B cell (primary cell): ENCODE data around the gene CD14. TPM values are rescaled to one million over a fixed set of nuclear protein-coding genes. Genes with fewer than 3 reads are reported as not detected.

ENCODE experiments used
- ATAC-seq: fragments of 200-7000 bp; cut with Tn5 transposase; one replicate; pipeline ENCODE4 v1.10.0; 2021; ENCODE audit warnings: low read depth, mild to moderate bottlenecking, moderate number of reproducible peaks, moderate library complexity
- CTCF ChIA-PET: fragments of 350-600 bp; sonication (Branson Sonifier 250); formaldehyde crosslinking; loops from one replicate; lab custom pipeline; 2021; ENCODE audit warnings: antibody characterized with exemption, inconsistent platforms; lab: Charles Lee
- POLR2A ChIA-PET: fragments of 350-600 bp; sonication (Branson Sonifier 250); formaldehyde crosslinking; loops from one replicate; lab custom pipeline; 2021; ENCODE audit warnings: antibody characterized with exemption; lab: Charles Lee
- DNase-seq: peaks from one replicate; pipeline ENCODE4 v3.0.0; 2013
- H2AFZ ChIP-seq: 2 replicates; pipeline ENCODE4 v1.6.1; 2012; ENCODE audit warnings: mild to moderate bottlenecking, low read depth, low read length; ENCODE audit not compliant: insufficient read depth, poor library complexity, severe bottlenecking
- H3K27ac ChIP-seq, 2 donors: 1 replicate in 1 of 2; 2 replicates in 1 of 2; pipeline ENCODE4 v1.5.1; 2012 to 2013; ENCODE audit warnings: low read length in 2 of 2, mild to moderate bottlenecking in 2 of 2, moderate library complexity in 1 of 2
- H3K27me3 ChIP-seq, 4 experiments: fragments of 200-600 bp in 1 of 4; sonication (generic) in 1 of 4; replicated peaks in 1 of 4; 1 replicate in 2 of 4; 2 replicates in 2 of 4; pipeline versions ENCODE4 v1.6.1 to v1.7.0; 2013 to 2016; ENCODE audit warnings: low read length in 3 of 4, mild to moderate bottlenecking in 2 of 4, mixed read lengths in 1 of 4, moderate library complexity in 1 of 4; ENCODE audit not compliant: insufficient read depth in 4 of 4, control insufficient read depth in 3 of 4; ENCODE audit errors: control extremely low read depth in 1 of 4
- H3K36me3 ChIP-seq, 2 experiments: replicated peaks in 1 of 2; 1 replicate in 1 of 2; 2 replicates in 1 of 2; pipeline versions ENCODE4 v1.6.1 to v1.7.1; 2013; ENCODE audit warnings: low read length in 1 of 2; ENCODE audit not compliant: insufficient read depth in 2 of 2, control insufficient read depth in 1 of 2; ENCODE audit errors: control extremely low read depth in 1 of 2, extremely low read depth in 1 of 2
- H3K4me1 ChIP-seq, 2 donors: fragments of 200-600 bp in 1 of 2; sonication (generic) in 1 of 2; 1 replicate in 1 of 2; 2 replicates in 1 of 2; pipeline versions ENCODE4 v1.5.1 to v1.6.1; 2013 to 2017; ENCODE audit warnings: low read length in 2 of 2; ENCODE audit not compliant: control insufficient read depth in 2 of 2, insufficient read depth in 2 of 2
- H3K4me2 ChIP-seq: replicated peaks from 2 replicates; pipeline ENCODE3; 2012; ENCODE audit warnings: mild to moderate bottlenecking, low read depth, low read length; ENCODE audit not compliant: poor library complexity, severe bottlenecking
- H3K4me3 ChIP-seq, 5 experiments: fragments of 200-600 bp in 1 of 5; sonication (generic) in 1 of 5; 1 replicate in 3 of 5; 2 replicates in 2 of 5; pipeline versions ENCODE4 v1.5.1 to v1.7.0; 2011 to 2016; ENCODE audit warnings: low read length in 4 of 5, mild to moderate bottlenecking in 4 of 5, low read depth in 2 of 5, control low read depth in 1 of 5, moderate library complexity in 1 of 5; ENCODE audit not compliant: insufficient read depth in 1 of 5; ENCODE audit errors: control extremely low read depth in 1 of 5, extremely low read depth in 1 of 5
- H3K79me2 ChIP-seq: fragments of 200-600 bp; sonication (generic); one replicate; pipeline ENCODE4 v1.6.0; 2016; ENCODE audit warnings: low read length; ENCODE audit not compliant: control insufficient read depth, insufficient read depth
- H3K9ac ChIP-seq: fragments of 200-600 bp; sonication (generic); 2 replicates; pipeline ENCODE4 v1.6.1; 2017; ENCODE audit warnings: mild to moderate bottlenecking, low read length, moderate library complexity
- H3K9me3 ChIP-seq, 3 donors: one replicate each; pipeline versions ENCODE4 v1.6.1 to v1.7.1; 2013; ENCODE audit warnings: low read length in 2 of 3; ENCODE audit not compliant: control insufficient read depth in 2 of 3, insufficient read depth in 1 of 3; ENCODE audit errors: control extremely low read depth in 1 of 3
- H4K20me1 ChIP-seq: 2 replicates; pipeline ENCODE4 v1.6.0; 2012; ENCODE audit warnings: mild to moderate bottlenecking, low read length; ENCODE audit not compliant: insufficient read depth, control insufficient read depth, poor library complexity, severe bottlenecking
- H3K27ac Mint-ChIP-seq: one replicate; pipeline ENCODE4 v1.8.0; 2021; ENCODE audit warnings: mixed read lengths
- H3K27me3 Mint-ChIP-seq: one replicate; pipeline ENCODE4 v1.8.0; 2021; ENCODE audit warnings: mixed read lengths
- H3K4me1 Mint-ChIP-seq: one replicate; pipeline ENCODE4 v1.8.0; 2021; ENCODE audit warnings: mixed read lengths
- H3K4me3 Mint-ChIP-seq: one replicate; pipeline ENCODE4 v1.8.0; 2021; ENCODE audit warnings: mixed read lengths
- H3K9me3 Mint-ChIP-seq: one replicate; pipeline ENCODE4 v1.8.0; 2022; ENCODE audit warnings: mixed read lengths; ENCODE audit not compliant: insufficient read depth
- CTCF ChIP-seq: fragments of 200-600 bp; IDR thresholded peaks from one replicate; pipeline ENCODE4 v1.8.0; 2022; ENCODE audit warnings: antibody characterized with exemption, mild to moderate bottlenecking
- EZH2 ChIP-seq: IDR thresholded peaks from 2 replicates; pipeline ENCODE4 v1.6.1; 2012; ENCODE audit warnings: borderline replicate concordance, low read depth, mild to moderate bottlenecking, moderate library complexity, low read length; ENCODE audit not compliant: insufficient read depth, poor library complexity, severe bottlenecking
- WGBS: methylation state at CpG from one replicate; pipeline ENCODE4 v1.1.5; 2013; ENCODE audit warnings: missing lambda C conversion rate; ENCODE audit not compliant: insufficient coverage; 5-methylcytosine and 5-hydroxymethylcytosine counted together
- intact Hi-C: fragments of 100-400 bp; cut with micrococcal nuclease; formaldehyde crosslinking; loops from one replicate; pipeline ENCODE4 v1.10.0; 2022
- polyA plus RNA-seq: library from polyadenylated mRNA; depleted of rRNA; stranded (reverse); fragments of >200 nt; gene quantifications from 2 replicates; pipeline ENCODE4 v1.2.3, GENCODE V29; 2012
- total RNA-seq, 2 donors: library from RNA; stranded (reverse); fragments of 120-200 nt in 1 of 2; gene quantifications; 1 replicate in 1 of 2; 2 replicates in 1 of 2; pipeline versions ENCODE4 v1.2.3 to v1.2.4, GENCODE V29; 2013 to 2022

CD14 gene
- total and polyA plus RNA-seq, 2 donors (not counting 1 experiment from before 2014, with no cell fraction given), result 1.8 to 11.4 TPM

- Histone ChIP-seq H2AFZ (no peak overlapping the region), H3K9me3 (peaks cover 0 to 6% (median 0%) of the 10 kb centered on the region in 3 donors), H3K4me1 (no peaks in the 10 kb centered on the region), H3K36me3 (no peaks in the 10 kb centered on the region), H3K9ac (no peak overlapping the region), H3K79me2 (no peaks in the 10 kb centered on the region), H3K27ac (no peak overlapping the region), H3K4me3 (peak overlapping the region in 1 of 5 experiments; percentile 39), H4K20me1 (no peaks in the 10 kb centered on the region), H3K27me3 (peaks cover 0 to 2% (median 0%) of the 10 kb centered on the region in 4 experiments), H3K4me2 (no peak overlapping the region)
- 82% methylated on average over 3 of the region's 5 CpGs for WGBS
- peaks cover 9% of the 10 kb centered on the region for H3K27me3 Mint-ChIP-seq
- CTCF ChIA-PET, result interaction anchor here (1.3 kb wide), 1 partner anchor 16 kb away, joined by 3 read pairs; no protein-coding TSS in a partner anchor
- DNase-seq (no peak), ATAC-seq (no peak)
- no peak for TF ChIP-seq CTCF
- TF ChIP-seq EZH2, result no peak
- POLR2A ChIA-PET, result no interaction called here
- no peaks in the 10 kb centered on the region for H3K4me1 Mint-ChIP-seq
- no peaks in the 10 kb centered on the region for H3K9me3 Mint-ChIP-seq
- H3K27ac Mint-ChIP-seq, result no peak overlapping the region
- intact Hi-C loops, result no loop called here
- no peak overlapping the region for H3K4me3 Mint-ChIP-seq
Observed at GRCh38 chr5:140591747-140592372, 41.1 kb downstream of the CD14 start.

GRCh38 chr5:140590861-140591260, 42.1 kb downstream of the CD14 start:
- ChIA-PET POLR2A (no interaction called here), CTCF (no interaction called here)
- no peak overlapping the region for H2AFZ ChIP-seq
- H3K4me3 ChIP-seq, result no peak overlapping the region
- peaks cover 0 to 2% (median under 1%) of the 10 kb centered on the region in 4 experiments for H3K27me3 ChIP-seq
- H3K36me3 ChIP-seq, result no peaks in the 10 kb centered on the region
- no peaks in the 10 kb centered on the region for H4K20me1 ChIP-seq
- H3K79me2 ChIP-seq, result no peaks in the 10 kb centered on the region
- DNase-seq (no peak), ATAC-seq (no peak)
- H3K27ac ChIP-seq, result no peak overlapping the region
- TF ChIP-seq EZH2, result no peak
- TF ChIP-seq CTCF, result no peak
- H3K4me1 ChIP-seq, result no peaks in the 10 kb centered on the region
- no peaks in the 10 kb centered on the region for H3K9me3 Mint-ChIP-seq
- WGBS, result 96% methylated on average over 6 of the region's 7 CpGs
- no peak overlapping the region for H3K4me3 Mint-ChIP-seq
- intact Hi-C loops, result no loop called here
- no peaks in the 10 kb centered on the region for H3K4me1 Mint-ChIP-seq
- no peak overlapping the region for H3K4me2 ChIP-seq
- H3K27me3 Mint-ChIP-seq, result peaks cover 9% of the 10 kb centered on the region
- no peak overlapping the region for H3K9ac ChIP-seq
- no peak overlapping the region for H3K27ac Mint-ChIP-seq
- peaks cover 0 to 6% (median 0%) of the 10 kb centered on the region in 3 donors for H3K9me3 ChIP-seq
